GM18907 (cell line): ENCODE results near the gene CYYR1.

ENCODE experiments used
- ATAC-seq: cut with Tn5 transposase; IDR thresholded peaks from one replicate; pipeline ENCODE4 v1.9.1; 2021; ENCODE audit warnings: mild to moderate bottlenecking, moderate library complexity; ENCODE audit not compliant: unreplicated experiment

The CYYR1 gene

DNA sequence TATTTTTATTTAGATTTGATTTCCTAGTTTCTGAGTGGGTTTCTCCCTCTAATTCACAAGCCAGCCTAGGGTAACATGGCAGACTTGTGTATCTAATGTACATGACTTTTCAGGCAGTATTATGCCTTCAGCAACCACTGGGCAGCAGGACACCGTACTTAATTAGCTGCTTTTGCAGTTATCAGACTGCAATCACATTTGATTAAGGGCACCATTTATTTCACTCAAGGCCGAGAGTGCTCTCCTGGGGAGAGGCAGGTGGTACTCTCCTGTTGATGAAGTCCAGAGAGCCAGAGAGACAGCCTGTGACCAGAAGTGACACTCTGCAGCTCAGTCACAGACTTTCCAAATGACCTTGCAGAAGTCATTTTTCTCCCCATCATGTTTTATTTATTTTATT lies 18.7 kb downstream of the CYYR1 start:
- ATAC-seq: no peak

DNA sequence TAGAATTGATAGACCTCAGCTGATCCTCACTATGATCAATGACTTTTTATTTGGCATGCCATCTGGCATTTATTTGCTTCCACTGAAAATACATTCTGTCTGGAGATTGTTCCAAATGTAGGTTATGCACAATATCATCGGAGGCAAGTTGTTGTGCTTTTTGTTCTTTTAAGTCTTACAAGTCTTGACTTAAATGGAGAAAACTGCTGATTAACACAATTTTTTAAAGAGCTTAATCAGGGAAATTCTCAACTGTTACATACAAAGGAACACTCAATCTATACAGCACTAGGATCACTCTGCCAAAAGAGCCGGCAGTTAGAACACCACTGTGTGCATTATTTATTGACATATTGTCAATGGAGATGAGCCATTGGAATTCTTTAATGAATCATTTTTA lies 19.2 kb downstream of the CYYR1 start:
- ATAC-seq: no peak

DNA sequence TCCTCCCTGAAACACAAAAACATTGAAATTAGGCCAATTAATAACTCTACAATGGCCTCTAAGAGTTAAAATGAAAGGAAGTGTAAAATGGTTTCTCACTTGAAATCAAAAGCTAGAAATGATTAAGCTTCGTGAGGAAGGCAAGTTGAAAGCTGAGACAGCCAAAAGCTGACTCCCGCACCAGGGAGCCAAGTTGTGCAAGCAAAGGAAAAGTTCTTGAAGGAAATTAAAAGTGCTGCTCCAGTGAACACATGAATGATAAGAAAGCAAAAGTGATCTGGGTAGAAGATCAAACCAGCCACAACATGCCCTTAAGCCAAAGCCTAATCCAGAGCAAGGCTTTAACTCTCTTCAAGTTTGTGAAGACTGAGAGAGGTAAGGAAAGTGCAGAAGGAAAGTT lies 22.8 kb downstream of the CYYR1 start:
- ATAC-seq: no peak

DNA sequence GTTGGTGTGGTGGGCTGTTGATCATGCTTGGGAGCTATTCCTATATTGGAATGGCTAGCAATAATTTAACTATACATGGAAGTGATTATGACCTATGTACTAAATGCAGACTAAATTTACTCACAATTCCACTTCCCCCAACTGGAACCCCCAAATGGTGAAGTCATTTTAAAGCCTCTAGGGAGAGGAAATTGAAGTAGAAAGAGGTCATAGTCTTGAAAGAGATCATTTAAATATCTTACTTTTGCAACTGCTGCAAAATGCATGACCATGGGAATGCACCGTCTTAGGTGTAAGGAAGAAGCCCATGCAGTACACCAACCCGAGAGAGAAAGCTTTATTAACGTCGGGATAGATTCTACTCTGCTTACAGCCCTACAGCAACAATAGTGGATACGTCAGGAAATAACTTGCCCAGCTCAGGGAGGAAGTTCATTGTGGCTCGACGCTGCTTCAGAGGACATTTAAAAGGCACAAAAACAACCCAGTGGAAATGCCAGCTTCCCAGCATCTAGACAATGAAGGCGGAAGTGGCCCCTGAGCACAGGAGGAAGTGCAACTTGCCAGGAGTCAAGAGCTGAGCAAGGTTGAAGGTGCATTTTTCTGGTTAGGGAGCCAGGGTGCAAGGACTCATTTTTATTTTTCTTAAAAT lies 26.5 kb downstream of the CYYR1 start:
- ATAC-seq: no peak

DNA sequence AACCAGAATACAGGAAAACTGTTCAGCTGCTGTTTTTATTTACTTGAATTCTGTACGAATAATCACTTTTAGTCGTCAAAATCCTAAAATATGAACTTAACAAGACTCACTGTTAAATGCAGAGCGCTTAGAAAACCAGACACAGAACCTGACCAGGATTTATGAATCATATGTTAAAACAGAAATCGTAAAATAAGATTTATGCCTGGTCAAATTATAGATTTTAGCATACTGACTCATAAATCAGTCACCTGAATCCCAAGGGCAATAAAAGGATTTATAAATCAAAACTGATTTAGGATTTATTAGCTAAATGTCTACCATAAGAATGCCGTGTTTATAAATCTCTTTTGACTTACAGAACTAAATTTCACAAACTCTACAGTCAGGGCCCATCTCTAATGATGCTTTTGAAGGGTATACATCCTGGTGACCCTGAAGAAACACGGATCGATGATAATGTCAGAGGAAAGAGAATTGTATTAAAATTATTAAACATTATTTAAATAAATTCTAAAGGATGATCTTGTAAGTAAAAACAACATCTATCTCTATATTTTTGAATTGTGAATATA lies 28.8 kb downstream of the CYYR1 start:
- no peak for ATAC-seq

DNA sequence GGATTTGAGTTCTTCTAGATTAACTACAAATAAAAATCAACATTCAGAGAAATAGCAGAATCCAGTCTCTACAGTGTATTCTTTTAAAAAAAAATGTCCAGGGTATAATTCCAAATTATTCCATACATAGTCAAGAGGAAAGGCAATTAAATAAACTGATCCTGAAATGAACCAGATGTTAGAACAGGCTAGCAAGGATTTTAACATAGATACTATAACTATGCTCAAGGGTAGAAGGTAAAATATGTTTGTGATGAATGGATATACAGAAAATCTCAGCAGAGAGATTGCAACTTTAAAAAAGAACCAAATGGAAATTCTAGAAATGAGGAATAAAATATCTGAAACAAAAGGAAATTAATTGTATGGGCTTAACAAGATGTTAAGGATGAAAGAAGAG lies 32.4 kb downstream of the CYYR1 start:
- ATAC-seq: no peak

DNA sequence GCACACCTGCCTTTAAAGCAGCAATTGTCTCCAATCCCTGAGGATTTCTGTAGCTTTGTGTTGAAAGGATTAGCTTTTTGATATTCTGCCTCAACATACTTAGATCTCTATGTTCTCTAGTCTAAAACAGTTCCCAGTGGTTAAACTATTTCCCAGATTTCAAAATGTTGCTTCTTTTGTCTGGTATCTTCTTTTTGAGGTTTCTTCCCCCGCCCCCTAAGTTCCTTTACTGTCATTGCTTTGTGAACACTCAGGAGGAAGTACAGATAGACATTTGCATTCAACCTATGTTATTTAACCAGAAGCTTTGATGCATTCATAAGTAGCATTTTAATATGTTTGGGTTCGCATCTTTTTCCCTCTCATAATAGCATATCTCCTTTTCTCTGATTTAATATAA lies 33.5 kb downstream of the CYYR1 start:
- ATAC-seq: no peak

DNA sequence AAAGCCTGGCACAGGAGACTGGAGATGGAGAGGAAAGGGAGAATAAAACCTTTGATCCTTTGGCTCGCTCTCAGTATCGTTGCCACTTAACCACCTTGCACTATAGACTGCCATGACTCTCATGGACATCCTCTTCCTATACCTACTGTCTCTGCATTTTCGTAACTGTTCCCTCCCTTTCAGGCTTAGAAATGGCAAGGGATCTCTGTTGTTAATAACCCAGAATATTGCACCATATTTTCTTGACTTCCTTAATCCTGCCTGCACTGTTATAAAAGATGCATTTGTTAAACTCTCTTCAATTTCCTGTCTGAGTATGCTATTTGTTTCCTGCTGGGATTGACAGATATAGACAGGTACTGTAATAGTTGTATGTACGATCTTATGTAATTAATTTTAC lies 38.6 kb downstream of the CYYR1 start:
- ATAC-seq: no peak

DNA sequence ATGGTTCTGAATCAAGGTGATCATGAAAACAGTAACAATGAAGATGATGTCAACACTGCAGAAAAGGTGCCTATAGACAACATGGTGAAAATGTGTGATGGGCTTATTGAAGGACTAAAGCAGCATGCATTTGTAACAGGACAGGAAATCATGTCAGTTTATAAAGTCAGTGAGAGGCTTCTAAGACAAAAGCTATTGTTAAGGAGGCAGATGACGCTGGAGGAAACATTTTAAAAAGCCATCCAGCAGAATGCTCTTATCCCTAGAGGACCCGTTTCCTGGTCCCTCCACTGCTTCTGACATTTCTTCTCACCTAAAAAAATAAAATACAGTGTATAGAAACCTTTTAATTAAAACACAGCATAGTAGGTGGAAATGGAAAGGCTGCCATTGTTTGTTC lies 40.9 kb downstream of the CYYR1 start:
- no peak for ATAC-seq

DNA sequence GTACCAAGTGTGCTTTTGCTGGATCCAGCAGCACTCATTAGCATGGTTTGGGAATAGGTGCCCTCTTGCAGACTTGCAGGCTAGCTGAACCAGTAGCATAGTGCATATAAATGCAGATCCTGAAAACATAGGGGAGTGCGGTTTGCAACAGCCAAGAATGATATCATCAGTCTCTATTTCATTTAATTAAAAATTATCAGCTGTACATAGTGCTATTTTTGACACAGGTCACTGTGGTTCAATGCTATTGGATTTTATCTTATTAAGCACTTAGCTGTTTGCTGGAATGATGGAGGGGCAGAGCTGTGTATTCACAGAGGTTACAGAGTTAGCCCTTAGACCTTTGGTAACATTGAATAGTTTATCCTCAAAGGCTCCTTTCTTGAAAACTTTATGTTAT lies 43.6 kb downstream of the CYYR1 start:
- no peak for ATAC-seq

DNA sequence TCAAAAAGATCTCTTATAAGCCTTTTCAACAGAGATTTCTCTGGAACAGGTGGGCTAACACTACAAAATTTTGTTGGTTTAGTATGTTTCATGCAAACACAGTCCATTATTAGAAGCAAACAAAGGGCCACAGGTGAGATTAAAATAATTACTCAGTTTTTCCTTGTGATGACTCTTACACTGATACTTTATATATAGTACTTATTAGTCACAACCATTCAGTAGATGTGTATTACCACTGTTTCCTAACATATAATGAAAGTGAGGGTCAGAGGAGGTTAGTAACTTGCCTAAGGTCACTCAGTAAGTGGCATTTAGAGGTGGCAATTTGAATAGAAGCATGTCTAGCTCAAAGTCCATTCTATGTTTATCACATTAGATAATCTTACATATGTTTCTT lies 44.2 kb downstream of the CYYR1 start:
- ATAC-seq: no peak

DNA sequence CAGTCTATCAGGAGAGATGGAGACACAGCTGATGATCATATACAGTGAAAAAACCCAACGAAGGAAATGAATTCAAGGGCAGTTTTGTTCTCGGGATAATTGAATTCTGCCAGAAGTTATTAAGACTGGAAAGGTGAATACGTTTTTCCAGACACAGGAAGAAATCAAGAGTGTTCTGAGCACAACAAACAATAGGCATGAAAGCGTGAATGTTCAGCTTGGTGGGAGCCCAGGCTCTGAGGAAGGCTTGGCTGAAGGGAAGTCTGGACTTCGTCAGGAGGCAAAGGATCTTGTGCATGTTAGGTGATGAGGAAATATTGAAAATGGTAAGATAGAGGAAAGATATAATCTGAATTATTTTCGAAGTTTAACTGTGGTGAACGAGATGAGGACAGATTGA lies 50.4 kb downstream of the CYYR1 start:
- ATAC-seq: no peak

DNA sequence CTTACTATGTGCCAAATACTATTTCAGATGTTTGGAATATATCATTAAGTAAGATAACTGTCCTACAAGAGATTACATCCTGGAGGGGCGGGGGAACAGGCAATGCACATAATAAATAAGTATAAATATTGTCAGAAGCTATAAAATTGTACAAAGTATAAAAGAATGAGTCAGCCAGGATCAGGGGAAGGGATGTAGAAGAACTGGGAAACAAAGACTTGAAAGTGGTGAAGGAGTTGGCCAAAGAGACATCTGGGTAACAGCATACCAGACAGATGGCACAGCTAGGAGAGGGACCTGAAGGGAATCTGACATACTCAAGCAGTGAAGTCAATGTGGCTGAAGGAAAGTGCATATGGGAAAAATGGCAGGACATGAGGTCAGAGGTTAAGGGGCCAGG lies 53.9 kb downstream of the CYYR1 start:
- ATAC-seq: no peak

DNA sequence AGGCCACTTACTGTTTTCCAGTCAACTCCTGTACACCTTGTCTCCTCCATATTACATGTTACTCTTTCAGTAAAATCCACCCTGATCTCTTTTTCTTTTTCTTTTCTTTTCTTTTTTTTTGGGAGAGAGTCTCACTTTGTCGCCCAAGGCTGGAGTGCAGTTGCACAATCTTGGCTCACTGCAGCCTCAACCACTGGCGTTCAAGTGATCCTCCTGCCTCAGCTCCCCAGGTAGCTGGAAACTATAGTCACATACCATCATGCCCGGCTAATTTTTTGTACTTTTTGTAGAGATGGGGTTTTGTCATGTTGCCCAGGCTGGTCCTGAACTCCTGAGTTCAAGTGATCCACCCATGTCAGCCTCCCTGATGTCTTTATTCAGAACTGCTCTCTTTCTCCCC lies 57.8 kb downstream of the CYYR1 start:
- no peak for ATAC-seq

DNA sequence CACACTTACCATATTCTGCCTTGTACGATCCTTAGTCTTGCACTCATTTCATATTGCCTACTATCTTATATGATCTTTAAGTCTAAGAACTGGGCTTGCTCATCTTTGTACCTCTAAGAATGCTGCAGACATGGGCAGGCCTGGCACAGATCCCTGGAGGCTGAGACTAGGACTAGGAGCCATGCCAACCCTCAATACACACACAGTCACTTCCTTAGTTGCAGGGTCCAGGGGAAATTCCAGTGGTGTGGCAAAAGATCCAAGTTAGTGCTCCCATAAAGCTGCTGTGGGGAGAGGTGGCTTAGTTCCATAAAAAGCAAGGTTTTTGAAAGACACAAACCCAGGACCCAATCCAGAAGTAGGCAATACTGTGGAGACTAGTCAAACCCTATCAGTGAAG lies 59.9 kb downstream of the CYYR1 start:
- ATAC-seq: no peak

DNA sequence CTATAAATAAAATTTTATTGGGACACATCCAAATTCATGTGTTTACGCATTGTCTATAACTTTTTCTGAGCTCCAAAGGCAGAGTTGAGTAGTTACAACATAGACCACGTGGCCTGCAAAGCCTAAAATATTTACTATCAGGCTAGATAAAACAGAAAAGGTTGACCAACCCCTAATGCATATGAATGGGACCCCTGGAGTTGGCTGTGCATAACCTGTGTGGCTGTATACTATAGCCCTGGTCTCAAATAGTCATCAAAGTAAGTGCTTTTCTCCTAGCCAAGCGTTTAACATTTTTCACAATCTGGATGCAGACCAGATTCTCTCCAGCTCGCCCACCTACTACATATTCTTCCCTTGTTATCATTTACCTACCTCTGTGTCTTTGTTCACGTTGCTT lies 60.4 kb downstream of the CYYR1 start:
- ATAC-seq: no peak

DNA sequence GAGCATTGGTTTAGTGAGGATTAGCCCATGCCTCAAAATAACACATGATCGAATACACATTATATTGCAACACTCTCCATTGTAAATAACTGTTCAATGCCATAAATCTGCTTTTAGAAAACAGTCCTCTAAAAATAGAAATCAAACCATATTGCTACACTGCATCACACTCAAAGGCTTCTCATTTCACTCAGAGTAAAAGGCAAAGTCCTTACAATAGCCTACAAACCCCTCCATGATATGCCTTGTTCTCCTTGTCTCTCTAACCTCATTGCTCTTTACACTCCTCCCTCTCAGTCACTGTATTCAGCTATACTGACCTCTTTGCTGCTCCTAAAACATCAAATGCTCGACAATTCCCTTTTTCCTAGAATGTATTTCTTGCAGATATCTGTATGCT lies 64.2 kb downstream of the CYYR1 start:
- ATAC-seq: no peak

DNA sequence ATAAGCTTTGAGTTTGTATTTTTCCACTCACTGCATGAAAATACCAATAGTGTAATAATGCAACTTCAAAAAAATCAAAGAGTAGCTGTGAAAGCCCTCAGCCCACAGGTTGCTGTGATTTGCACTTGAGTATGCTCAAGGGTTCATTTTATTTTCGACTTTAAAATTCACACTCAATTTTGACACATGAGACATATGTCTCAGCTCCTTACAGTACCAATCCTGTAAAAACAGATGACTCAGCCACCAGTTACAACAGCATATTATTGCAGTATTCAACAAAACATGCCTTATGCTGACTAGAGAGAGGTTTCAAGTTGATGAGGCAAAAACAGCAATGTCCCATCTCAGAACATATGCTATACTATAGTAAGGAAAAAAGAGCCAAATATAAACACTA lies 66.1 kb downstream of the CYYR1 start:
- ATAC-seq: no peak

DNA sequence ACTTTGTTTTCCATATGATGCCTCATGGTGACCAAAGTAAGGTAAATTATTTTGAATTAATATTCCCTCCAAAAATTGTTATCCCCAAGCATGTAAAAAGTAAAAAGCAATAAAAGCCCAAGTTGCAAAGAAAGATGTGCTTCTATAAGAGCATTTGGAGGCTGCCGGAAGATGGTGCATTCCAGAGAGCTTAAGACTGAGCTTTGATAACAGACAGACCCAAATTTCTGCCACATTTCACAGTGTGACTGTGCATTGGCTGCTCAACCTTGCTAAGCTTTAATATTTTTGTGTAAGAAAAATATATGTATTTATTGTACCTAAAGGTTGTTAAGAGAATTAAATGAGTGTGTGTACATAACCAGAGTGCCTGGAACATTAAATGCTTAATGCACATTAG lies 67.9 kb downstream of the CYYR1 start:
- ATAC-seq: no peak

DNA sequence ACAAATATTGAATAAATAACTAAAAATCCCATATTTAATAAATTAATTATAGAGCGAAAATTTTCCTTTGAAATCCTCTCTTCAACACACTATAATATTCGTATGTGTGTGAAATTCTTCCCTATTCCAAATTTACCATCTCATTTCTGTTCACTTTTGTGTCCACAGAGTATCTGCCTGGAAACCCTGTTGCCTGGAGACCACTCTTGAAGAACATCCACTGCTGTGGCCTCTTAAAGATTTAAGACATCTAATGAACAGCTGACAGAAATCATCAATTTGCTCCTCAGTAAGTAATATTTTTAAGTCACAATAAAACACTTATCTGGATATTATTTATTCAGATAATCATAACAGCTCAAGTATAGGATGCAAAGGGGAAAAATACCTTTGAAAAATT lies 69.7 kb downstream of the CYYR1 start:
- no peak for ATAC-seq

DNA sequence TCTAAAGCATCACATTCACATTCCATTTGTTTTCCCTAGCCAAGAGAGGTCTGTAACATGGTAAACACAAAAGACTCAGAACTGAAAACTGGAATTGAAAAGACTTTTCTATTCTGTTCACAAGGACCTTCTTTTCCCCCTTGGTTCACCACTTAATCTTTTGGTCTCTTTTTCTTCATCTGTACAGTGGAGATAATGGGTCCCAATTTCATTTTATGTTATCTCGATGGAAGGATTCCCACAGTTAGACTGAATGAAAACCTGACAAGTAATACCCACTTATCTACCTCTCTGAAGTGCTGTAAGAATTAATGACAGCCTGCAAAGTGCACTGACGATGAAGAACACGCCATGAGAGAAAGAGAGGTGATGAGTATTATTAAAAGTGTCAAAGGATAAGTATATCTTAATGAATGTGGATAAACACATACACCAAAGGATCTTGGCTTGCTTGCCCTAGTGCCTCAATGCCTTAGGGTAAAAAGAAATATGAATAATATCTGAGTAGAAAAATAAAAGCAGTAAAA lies 71.5 kb downstream of the CYYR1 start:
- ATAC-seq: no peak

DNA sequence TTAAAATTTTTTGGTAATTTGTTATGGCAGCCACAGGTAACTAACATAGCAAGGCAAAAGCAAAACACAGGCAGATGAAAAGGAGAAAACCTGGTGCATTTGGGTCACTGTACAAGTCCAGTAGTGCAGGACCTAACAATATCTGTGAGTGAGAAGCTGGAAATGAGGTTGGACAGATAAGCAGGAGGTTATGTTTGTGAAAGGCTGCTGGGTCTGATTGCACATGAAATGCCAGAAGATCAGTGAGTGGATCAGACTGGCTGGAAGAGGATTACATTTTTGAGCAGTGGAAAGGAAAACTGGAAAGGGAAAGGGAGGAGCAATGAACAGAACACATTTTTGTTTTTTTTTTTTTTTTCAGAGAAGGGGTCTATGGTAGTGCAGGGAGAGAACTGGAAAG lies 73.6 kb downstream of the CYYR1 start:
- no peak for ATAC-seq

DNA sequence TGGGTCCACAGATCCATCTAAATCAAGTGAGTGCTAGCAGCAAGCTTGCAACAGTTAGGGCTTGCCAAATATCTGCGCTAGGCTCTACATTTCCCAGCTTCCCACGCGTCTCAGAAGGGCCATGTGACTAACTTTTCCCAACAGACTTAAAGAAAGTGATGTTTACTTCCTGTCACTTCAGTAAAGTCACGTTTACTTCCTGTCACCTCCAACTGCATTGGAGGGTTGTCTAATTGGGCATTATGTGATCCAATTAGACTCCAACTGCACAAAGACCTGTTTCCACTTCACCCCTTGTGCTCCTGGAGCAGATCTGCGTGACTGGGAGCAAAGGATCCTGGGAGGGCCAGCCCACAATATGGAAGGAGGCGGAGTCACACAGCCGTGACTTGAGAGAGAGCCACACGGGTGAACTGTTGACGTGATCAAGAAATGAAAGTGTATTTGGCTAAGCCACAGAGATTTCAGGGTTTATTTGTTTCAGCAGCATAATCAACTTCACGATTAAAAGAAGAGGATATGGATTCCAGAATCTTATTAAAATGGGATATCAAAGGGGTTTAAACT lies 77.7 kb downstream of the CYYR1 start:
- no peak for ATAC-seq
